Left lung (tissue), 10 donors: Measurements from ENCODE around the gene RPS19. TPM values are rescaled to one million over a fixed set of nuclear protein-coding genes. Genes with fewer than 3 reads are reported as not detected.

Source experiments
- ATAC-seq: fragments of 200-7000 bp; cut with Tn5 transposase; one replicate; pipeline ENCODE4 v1.9.1; 2020; ENCODE audit warnings: moderate library complexity
- DNase-seq, 4 donors: peaks; one replicate each; pipeline ENCODE4 v3.0.0-alpha.2; 2013 to 2020
- H3K27ac ChIP-seq, 2 donors: fragments of 200-600 bp; sonication (generic) in 1 of 2; one replicate each; pipeline versions ENCODE4 v1.5.0 to v1.8.0; 2020 to 2021
- H3K27me3 ChIP-seq, 2 donors: fragments of 200-600 bp; sonication (generic) in 1 of 2; one replicate each; pipeline versions ENCODE4 v1.5.0 to v1.8.0; 2020 to 2021
- H3K36me3 ChIP-seq, 2 donors: fragments of 200-600 bp; sonication (generic) in 1 of 2; one replicate each; pipeline versions ENCODE4 v1.5.0 to v1.8.0; 2020 to 2021
- H3K4me1 ChIP-seq, 2 donors: fragments of 200-600 bp; one replicate each; pipeline ENCODE4 v1.8.0; 2021
- H3K4me3 ChIP-seq, 2 donors: fragments of 200-600 bp; sonication (generic) in 1 of 2; one replicate each; pipeline versions ENCODE4 v1.5.0 to v1.8.0; 2020 to 2021; ENCODE audit warnings: mild to moderate bottlenecking in 1 of 2
- H3K9me3 ChIP-seq, 2 donors: fragments of 200-600 bp; sonication (generic) in 1 of 2; one replicate each; pipeline versions ENCODE4 v1.5.0 to v1.8.0; 2020 to 2021
- CTCF ChIP-seq, 2 donors: fragments of 200-600 bp; sonication (generic) in 1 of 2; IDR thresholded peaks; one replicate each; pipeline versions ENCODE4 v1.5.0 to v1.8.0; 2021; ENCODE audit warnings: antibody characterized with exemption in 2 of 2
- intact Hi-C, 2 donors: fragments of 100-400 bp; cut with DNase I; formaldehyde crosslinking; loops; one replicate each; pipeline versions ENCODE4 v1.11.2 to v1.14.2; 2022
- polyA plus RNA-seq, 6 donors: library from polyadenylated mRNA; unstranded; fragments of 120-200 nt; gene quantifications; one replicate each; pipeline ENCODE4 v1.2.1, GENCODE V29; 2013; ENCODE audit not compliant: insufficient read length in 6 of 6
- total RNA-seq, 2 donors: library from RNA; stranded (reverse); fragmentation: NEBNext Ultra II Directional; extraction: Animal tissue kit (Norgen Biotek cat#: 25700); gene quantifications; one replicate each; pipeline ENCODE4 v1.2.1, GENCODE V29; 2021
- donor health status: DM: no; HTN: yes; CAD: no.
- donor health status: DM: no; HTN: no; CAD: no.

Gene RPS19
- total and polyA plus RNA-seq, 8 donors: 1,560 to 2,456 (median 1,910) TPM

- no peak for DNase-seq
- H3K9me3 ChIP-seq: no peaks in the 10 kb centered on the region
- H3K27me3 ChIP-seq: no peaks in the 10 kb centered on the region
- ATAC-seq: no peak
- H3K4me1 ChIP-seq: peaks cover 35 to 98% of the 10 kb centered on the region in 2 donors
- no peak overlapping the region for H3K4me3 ChIP-seq
- peak overlapping the region in 1 of 2 donors; percentile 33 for H3K27ac ChIP-seq
- no peak for TF ChIP-seq CTCF (IDR thresholded peaks at IDR 0.05)
- peaks cover 6 to 99% of the 10 kb centered on the region in 2 donors for H3K36me3 ChIP-seq
- intact Hi-C loops: loop anchor here in 1 of 2 donors (10.0 kb wide), 1 partner anchor 69 kb away; no protein-coding TSS in a partner anchor
These were observed 6.2 kb downstream of the RPS19 start for GRCh38 chr19:41866284-41866683.

- TF ChIP-seq CTCF (IDR thresholded peaks at IDR 0.05): no peak
- intact Hi-C loops: loop anchor here in 1 of 2 donors (10.0 kb wide), 1 partner anchor 66 kb away; no protein-coding TSS in a partner anchor
- H3K9me3 ChIP-seq: no peaks in the 10 kb centered on the region
- peak in 2 of 4 donors; percentile 28 to 72 for DNase-seq
- no peaks in the 10 kb centered on the region for H3K27me3 ChIP-seq
- H3K36me3 ChIP-seq: peaks cover 3 to 98% of the 10 kb centered on the region in 2 donors
- peaks cover 23 to 98% of the 10 kb centered on the region in 2 donors for H3K4me1 ChIP-seq
- peak overlapping the region; percentile 23 to 27 for H3K27ac ChIP-seq
- no peak overlapping the region for H3K4me3 ChIP-seq
- ATAC-seq: peak; percentile 81
These were observed 8.3 kb downstream of the RPS19 start for GRCh38 chr19:41868120-41868988.

- no peaks in the 10 kb centered on the region for H3K27me3 ChIP-seq
- H3K27ac ChIP-seq: peak overlapping the region in 1 of 2 donors; percentile 13
- peaks cover 3 to 92% of the 10 kb centered on the region in 2 donors for H3K36me3 ChIP-seq
- no peak overlapping the region for H3K4me3 ChIP-seq
- TF ChIP-seq CTCF (IDR thresholded peaks at IDR 0.05): no peak
- DNase-seq: no peak
- no peak for ATAC-seq
- no peaks in the 10 kb centered on the region for H3K9me3 ChIP-seq
- intact Hi-C loops: loop anchor here in 1 of 2 donors (10.0 kb wide), 1 partner anchor 66 kb away; no protein-coding TSS in a partner anchor
- H3K4me1 ChIP-seq: peaks cover 25 to 98% of the 10 kb centered on the region in 2 donors
These were observed 8.9 kb downstream of the RPS19 start for GRCh38 chr19:41868989-41869300.

DNA sequence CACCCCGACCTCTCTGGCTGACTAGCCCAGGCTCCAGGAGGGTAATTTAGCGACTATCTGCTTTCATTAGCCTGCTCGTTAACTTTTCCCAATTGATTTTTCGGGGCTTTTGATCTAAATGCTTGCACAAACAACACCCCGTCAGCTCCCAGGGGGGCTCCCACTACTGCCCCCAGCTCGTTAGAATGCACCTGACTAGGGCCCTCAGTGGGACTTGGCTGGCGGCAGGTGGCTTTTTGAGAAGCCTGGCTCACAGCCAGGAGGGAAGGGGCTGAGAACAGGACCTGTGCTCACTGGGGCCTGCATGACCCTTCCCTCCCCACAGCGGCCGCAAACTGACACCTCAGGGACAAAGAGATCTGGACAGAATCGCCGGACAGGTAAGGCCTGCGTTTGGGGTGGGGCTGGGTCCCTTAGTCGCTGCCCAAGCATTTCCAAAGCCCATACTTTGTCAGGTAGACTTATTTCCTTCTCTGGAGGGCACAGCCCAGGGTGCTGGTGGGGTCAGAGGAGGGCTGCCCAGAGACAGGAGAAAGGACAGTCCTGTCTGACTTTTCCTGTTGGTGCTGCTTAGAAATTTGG lies 9.4 kb downstream of the RPS19 start:
- intact Hi-C loops: loop anchor here in 1 of 2 donors (10.0 kb wide), 1 partner anchor 65 kb away; no protein-coding TSS in a partner anchor
- Histone ChIP-seq H3K4me1 (peaks cover 25 to 98% of the 10 kb centered on the region in 2 donors), H3K36me3 (peaks cover 3 to 87% of the 10 kb centered on the region in 2 donors), H3K27ac (peak overlapping the region in 1 of 2 donors; percentile 13), H3K9me3 (no peaks in the 10 kb centered on the region), H3K4me3 (no peak overlapping the region), H3K27me3 (no peaks in the 10 kb centered on the region)
- ATAC-seq (no peak), DNase-seq (no peak)
- TF ChIP-seq CTCF (IDR thresholded peaks at IDR 0.05): no peak

DNA sequence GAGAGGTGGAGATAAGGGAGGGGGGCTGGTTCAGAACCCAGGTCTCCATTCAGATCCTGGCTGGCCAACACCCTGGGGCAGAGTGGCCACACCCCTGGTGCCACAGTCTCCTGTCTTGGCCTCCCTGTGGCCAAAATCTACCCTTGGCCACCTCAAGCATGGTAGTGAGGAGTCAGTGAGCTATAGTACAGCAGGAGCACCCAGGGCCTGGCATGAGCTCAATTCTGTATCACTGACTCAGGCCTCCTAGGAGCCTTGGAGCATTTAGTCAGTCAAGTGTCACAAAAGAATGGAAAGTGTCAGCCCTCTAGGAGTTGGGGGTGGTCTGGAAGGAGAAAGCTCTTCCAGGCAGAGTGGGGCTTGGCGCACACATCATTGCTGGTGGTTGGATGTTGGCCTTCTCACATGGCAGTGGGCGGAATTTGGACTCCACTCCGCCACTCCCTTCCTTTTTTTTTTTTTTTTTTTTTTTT lies 10.4 kb downstream of the RPS19 start:
- H3K27ac ChIP-seq: no peak overlapping the region

More for the DNA sequence above, 10.4 kb downstream of the RPS19 start:
- no peak overlapping the region for H3K4me3 ChIP-seq
- no peaks in the 10 kb centered on the region for H3K27me3 ChIP-seq
- TF ChIP-seq CTCF (IDR thresholded peaks at IDR 0.05): no peak
- H3K36me3 ChIP-seq: peaks cover 3 to 77% of the 10 kb centered on the region in 2 donors
- intact Hi-C loops: loop anchor here in 1 of 2 donors (5.0 kb wide), 1 partner anchor 67 kb away; no protein-coding TSS in a partner anchor
- peaks cover 25 to 90% of the 10 kb centered on the region in 2 donors for H3K4me1 ChIP-seq
- DNase-seq: no peak
- peak; percentile 4 for ATAC-seq
- H3K9me3 ChIP-seq: no peaks in the 10 kb centered on the region
